Natural killer cell (primary cell): ENCODE results near the gene OR51T1. TPM values are rescaled to one million over a fixed set of nuclear protein-coding genes. Genes with fewer than 3 reads are reported as not detected.

ENCODE experiments used
- total RNA-seq, 4 donors: library from RNA; stranded (reverse); fragments of 120-200 nt in 1 of 4; gene quantifications; one replicate each; pipeline versions ENCODE4 v1.2.3 to v1.2.4, GENCODE V29; 2013 to 2022

OR51T1 gene
- total RNA-seq, 3 donors from 2014 or later (not counting 1 experiment from before 2014, with no cell fraction given), result not detected

Other genes with a start within 250 kb of the OR51T1 start
- gene OR51D1, start 244.4 kb upstream of the OR51T1 start, total RNA-seq, result not detected
- not detected for gene OR51E1, start 237.9 kb upstream of the OR51T1 start, total RNA-seq
- gene OR51E2, start 184.0 kb upstream of the OR51T1 start, total RNA-seq, result not detected
- not detected for gene MMP26, start 177.1 kb upstream of the OR51T1 start, total RNA-seq
- gene OR51F1, start 112.0 kb upstream of the OR51T1 start, total RNA-seq, result not detected
- gene OR52R1, start 77.5 kb upstream of the OR51T1 start, total RNA-seq, result not detected
- not detected for gene OR51F2, start 60.6 kb upstream of the OR51T1 start, total RNA-seq
- gene OR51S1, start 32.7 kb upstream of the OR51T1 start, total RNA-seq, result not detected
- gene OR51A7, start 21.9 kb downstream of the OR51T1 start, total RNA-seq, result not detected
- not detected for gene OR51G2, start 37.5 kb downstream of the OR51T1 start, total RNA-seq
- gene OR51G1, start 42.4 kb downstream of the OR51T1 start, total RNA-seq, result not detected
- not detected for gene OR51A4, start 65.7 kb downstream of the OR51T1 start, total RNA-seq
- not detected for gene OR51A2, start 73.8 kb downstream of the OR51T1 start, total RNA-seq
- gene OR51L1, start 113.0 kb downstream of the OR51T1 start, total RNA-seq, result not detected
- not detected for gene OR52J3, start 164.6 kb downstream of the OR51T1 start, total RNA-seq
- not detected for gene OR52E2, start 177.7 kb downstream of the OR51T1 start, total RNA-seq
- not detected for gene OR52E1, start 187.7 kb downstream of the OR51T1 start, total RNA-seq